GM12801 (cell line): ENCODE results near the gene OAF.

Experiments
- CTCF ChIP-seq: IDR thresholded peaks from one replicate; pipeline ENCODE4 v1.5.1; 2011; ENCODE audit warnings: control low read depth; ENCODE audit not compliant: insufficient read length; ENCODE audit errors: extremely low read depth

The OAF gene

GRCh38 chr11:120181376-120181975, 29.4 kb upstream of the OAF start:
- TF ChIP-seq CTCF = no peak

GRCh38 chr11:120182372-120182771, 28.5 kb upstream of the OAF start:
- no peak for TF ChIP-seq CTCF

- no peak for TF ChIP-seq CTCF
Measured at GRCh38 chr11:120182790-120183491, 27.9 kb upstream of the OAF start.

DNA sequence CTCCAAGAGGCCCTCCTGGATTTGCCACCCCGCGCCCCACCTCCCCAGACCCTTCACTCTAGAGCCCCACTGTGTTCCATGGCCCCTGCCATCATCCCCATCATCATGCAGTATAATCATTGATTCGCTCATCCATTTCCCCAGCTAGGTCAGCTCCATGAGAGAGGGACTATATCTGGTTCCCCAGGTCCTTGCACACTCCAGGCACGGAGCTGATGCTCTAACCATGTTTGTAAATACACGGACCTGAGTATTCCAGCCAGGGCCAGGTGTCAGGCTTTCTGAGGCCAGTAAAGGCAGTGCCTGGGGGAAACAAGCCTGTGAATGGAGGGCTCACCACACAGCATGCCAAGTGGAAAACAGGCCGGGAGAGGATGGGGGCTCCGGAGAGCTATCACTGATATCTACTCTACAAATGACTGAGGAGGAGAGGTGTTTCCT, 27.1 kb upstream of the OAF start:
- no peak for TF ChIP-seq CTCF

DNA sequence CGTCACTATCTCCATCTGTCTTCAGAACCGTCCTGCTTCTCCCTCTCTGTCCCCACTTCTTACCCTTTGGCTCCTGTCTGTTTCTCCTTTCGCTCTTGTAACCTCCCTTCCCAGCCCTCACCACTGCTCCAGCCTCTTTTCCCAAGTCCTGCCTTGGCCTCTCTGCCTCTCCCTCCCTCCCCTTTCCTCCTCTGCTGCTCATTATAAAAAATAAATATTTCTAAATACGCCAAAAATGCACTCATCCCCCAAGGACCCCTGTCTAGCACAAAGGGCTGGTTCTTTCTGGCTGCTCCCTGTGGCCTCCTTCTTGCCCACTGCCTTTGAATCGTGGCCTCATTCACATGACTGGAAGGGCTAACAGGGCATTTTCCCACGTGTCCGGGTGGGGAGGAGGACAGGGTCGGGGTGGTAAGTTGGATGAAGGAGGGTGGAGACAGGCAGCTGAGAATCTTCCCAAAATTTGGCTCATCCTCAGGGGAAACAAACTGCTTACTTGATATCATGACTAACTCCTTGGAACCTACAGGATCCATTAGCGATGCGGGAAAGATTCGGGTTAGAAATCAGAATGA, 26.4 kb upstream of the OAF start:
- TF ChIP-seq CTCF = no peak

GRCh38 chr11:120184946-120185705, 25.7 kb upstream of the OAF start:
- no peak for TF ChIP-seq CTCF
